GM18870 (cell line): ENCODE measurements around the gene SGIP1.
"Not testable (repeated sequence)": the region's sequence is repeated elsewhere in the genome, so short reads cannot be mapped to it uniquely, and the experiment has no call there.

Experiments
- ATAC-seq: cut with Tn5 transposase; IDR thresholded peaks from one replicate; pipeline ENCODE4 v1.9.1; 2021; ENCODE audit warnings: moderate library complexity; ENCODE audit not compliant: unreplicated experiment

The SGIP1 gene

GRCh38 chr1:66552287-66552686, 18.3 kb downstream of the SGIP1 start:
- ATAC-seq = no peak

DNA sequence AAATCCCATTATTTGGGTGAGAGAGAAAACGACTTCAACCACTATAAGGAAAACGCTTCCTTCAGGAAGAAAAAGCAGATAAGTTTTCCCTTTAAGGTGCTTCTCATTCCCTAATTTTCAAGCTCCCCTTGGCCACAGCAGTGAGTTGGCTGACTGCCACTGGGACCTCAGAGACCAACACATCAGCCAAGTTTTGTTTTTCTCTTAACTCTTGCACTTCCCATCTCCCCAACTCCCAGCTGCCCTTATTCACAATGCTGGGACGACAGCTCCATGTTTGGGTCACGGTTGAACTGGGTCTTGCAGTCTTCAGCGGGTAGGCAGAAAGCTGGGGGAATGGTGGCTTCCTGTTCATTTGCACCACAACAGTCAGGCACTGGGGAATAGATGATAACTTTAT, 18.9 kb downstream of the SGIP1 start:
- no peak for ATAC-seq

- ATAC-seq = no peak
Measured at GRCh38 chr1:66553846-66554245, 19.9 kb downstream of the SGIP1 start.

- ATAC-seq = no peak
Measured at GRCh38 chr1:66556161-66556611, 22.2 kb downstream of the SGIP1 start.

GRCh38 chr1:66557157-66557556, 23.2 kb downstream of the SGIP1 start:
- no peak for ATAC-seq

- no peak for ATAC-seq
Measured at GRCh38 chr1:66559517-66559916, 25.6 kb downstream of the SGIP1 start.

- ATAC-seq = no peak
Measured at GRCh38 chr1:66562561-66562960, 28.6 kb downstream of the SGIP1 start.

DNA sequence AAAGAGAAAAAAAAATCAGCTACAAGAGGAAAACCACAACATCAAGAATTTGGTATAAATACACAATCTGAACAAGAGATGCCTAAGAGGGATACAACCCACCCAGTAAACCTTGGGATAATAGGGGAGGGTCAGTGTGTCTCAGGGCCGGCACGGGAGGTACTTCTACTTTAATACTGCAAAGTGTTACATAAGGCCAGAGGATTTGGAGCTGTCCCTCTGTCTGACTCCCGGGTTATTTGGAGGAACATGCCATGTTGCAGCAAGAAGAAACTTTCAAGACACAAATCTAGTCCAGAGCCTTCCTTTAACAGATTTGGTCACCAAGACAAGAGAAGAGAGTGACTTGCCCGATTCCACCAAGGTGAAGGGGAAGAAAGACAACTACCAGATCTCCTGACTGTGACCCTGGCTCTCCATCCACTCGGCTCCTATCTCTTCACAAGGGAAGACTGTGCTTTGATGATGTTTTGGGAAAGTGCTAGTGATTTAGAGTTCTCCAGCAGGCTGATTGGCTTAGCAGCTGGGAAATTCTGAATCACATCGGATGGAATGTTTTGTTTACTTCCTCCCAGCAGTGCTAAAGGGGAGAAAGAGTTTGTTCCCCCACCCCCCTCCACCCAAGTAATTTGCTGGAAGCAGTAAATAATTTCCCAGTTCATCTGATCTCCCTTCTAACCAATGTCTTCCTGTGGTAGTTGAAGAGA, 29.3 kb downstream of the SGIP1 start:
- ATAC-seq = no peak

GRCh38 chr1:66563941-66564630, 30.1 kb downstream of the SGIP1 start:
- ATAC-seq = no peak

DNA sequence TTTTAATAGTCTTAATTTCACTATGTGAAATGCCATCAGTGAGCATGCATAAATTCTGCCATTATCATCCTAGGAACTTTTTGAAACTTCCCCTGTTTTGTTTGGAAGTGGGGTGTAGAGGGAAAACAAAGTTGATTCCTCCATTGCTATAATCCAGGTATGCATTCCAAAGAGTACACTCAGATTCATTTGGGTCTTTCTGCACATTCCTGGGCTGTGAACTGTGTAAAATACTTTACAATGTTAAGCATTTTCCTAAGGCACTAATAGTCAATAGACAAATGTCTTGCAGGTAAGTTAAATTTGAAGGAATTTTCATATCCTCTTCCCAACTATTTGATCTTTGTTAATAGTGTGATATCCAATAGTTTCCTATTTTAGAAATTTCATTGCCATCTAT, 36.2 kb downstream of the SGIP1 start:
- ATAC-seq = no peak

- no peak for ATAC-seq
Measured at GRCh38 chr1:66571789-66572188, 37.8 kb downstream of the SGIP1 start.

- ATAC-seq = no peak
Measured at GRCh38 chr1:66575739-66576138, 41.8 kb downstream of the SGIP1 start.

GRCh38 chr1:66576645-66577044, 42.7 kb downstream of the SGIP1 start:
- ATAC-seq = no peak

DNA sequence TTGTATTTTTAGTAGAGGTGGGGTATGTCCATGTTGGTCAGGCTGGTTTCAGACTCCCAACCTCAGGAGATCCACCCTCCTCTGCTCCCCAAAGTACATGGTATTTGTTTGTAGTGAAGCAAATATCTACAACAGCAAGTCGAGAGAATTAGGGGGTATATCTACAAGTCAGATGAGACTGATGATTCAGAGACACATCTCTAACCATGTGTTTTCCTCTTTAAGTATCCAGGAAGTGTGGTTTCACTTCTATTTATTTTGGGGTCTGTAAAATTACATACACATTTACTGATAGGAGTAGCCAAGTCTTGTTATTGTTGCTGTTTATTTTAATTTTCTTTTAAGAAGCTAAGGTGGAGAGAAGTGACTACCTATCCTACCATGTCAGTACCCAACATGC, 44.9 kb downstream of the SGIP1 start:
- ATAC-seq = no peak

GRCh38 chr1:66580081-66580480, 46.1 kb downstream of the SGIP1 start:
- no peak for ATAC-seq

- no peak for ATAC-seq
Measured at GRCh38 chr1:66583021-66583420, 49.1 kb downstream of the SGIP1 start.

DNA sequence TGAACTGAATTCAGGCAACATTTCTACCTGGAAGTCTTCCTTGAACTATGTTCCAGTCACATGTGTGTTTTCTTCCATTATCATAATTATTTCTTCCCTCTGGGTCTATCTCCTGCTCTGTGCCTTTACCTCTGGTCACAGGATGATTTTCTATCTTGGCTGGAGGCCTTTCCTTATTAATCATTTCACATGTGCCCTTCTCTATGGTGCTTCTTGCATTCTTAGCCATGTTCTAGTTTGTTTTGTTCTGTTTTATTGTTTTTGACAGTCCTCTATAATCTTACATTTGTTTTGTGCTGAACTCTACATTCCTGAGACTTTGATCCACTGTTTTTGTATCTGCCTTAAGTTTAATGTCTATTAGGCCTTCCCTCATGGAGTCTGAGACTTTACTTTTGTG, 51.0 kb downstream of the SGIP1 start:
- ATAC-seq = no peak

DNA sequence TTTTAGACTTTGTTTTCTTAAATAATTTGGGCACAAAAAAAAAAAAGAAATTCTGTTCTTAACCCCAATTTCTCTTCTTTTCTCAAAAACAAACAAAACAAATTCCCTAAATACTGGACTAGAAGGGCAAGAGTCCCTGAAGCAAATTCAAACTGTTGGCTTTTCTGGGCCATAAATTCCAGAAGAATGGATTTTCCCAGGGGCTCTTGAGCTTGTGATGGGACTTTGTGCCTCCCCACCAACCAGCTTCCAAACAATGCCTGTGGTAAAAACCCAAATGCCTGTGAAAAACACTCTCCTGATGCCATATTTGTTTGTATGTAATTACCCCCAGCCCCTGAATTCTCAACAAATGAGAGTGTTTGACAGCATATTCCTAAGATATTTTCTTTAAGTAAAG, 55.4 kb downstream of the SGIP1 start:
- ATAC-seq = no peak

- not testable (repeated sequence) for ATAC-seq
Measured at GRCh38 chr1:66592106-66592507, 58.2 kb downstream of the SGIP1 start.

- ATAC-seq = no peak
Measured at GRCh38 chr1:66596191-66596590, 62.2 kb downstream of the SGIP1 start.

DNA sequence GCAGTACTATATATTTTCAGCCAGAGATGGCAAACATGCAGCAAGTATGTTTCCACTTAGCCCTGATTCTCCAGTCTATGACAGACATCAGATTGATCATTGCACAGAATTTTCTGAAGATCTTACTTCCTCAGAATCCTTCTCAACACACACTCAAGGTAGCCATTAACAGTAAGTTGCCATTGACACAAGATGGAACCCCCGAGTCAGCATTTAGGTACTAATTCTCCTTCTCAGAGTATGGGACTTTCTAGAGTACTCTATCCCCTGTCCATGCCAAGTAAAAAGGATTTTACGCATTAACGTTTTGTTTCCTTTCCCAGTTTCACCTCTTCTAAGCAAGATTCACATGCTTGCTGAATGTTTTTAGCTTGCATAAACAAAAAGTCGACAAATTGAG, 63.5 kb downstream of the SGIP1 start:
- ATAC-seq = no peak

DNA sequence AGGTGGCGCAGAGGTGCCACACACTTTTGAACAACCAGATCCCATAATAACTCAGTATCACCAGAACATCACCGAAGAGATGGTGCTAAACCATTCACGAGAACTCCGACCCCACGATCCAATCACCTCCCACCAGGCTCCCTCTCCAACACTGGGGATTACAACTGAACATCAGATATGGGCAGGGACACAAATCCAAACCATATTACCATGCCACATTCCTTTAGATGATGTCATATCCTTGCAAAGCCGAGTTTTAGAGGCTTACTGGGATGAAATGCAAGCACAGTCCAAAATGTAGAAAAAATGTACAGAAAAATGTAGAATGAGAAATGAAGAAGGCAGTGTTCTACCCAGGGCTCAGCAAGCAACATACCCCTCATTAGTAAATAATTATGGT, 64.7 kb downstream of the SGIP1 start:
- no peak for ATAC-seq

GRCh38 chr1:66599346-66599745, 65.4 kb downstream of the SGIP1 start:
- ATAC-seq = no peak
